Thoracic aorta (tissue), 2 donors: ENCODE data around the gene RAD21L1. TPM values are rescaled to one million over a fixed set of nuclear protein-coding genes. Genes with fewer than 3 reads are reported as not detected.

Experiments used
- ATAC-seq: fragments of 150-250 bp; one replicate; pipeline ENCODE4 v1.8.0; 2017; ENCODE audit warnings: low read depth; ENCODE audit not compliant: insufficient number of reproducible peaks, low FRiP score
- DNase-seq: peaks from one replicate; pipeline ENCODE4 v3.0.0-alpha.2; 2020; ENCODE audit warnings: low spot score
- H3K27ac ChIP-seq, 2 donors: fragments of 200-600 bp; sonication (generic); 1 replicate in 1 of 2; 2 replicates in 1 of 2; pipeline ENCODE4 v1.5.1; 2016; ENCODE audit warnings: mild to moderate bottlenecking in 2 of 2, moderate library complexity in 2 of 2
- H3K27me3 ChIP-seq: fragments of 200-600 bp; sonication (generic); replicated peaks from 2 replicates; pipeline ENCODE4 v1.6.0; 2016; ENCODE audit warnings: mild to moderate bottlenecking; ENCODE audit not compliant: insufficient read depth
- H3K36me3 ChIP-seq: fragments of 200-600 bp; sonication (generic); one replicate; pipeline ENCODE4 v1.5.1; 2016
- H3K4me1 ChIP-seq, 2 donors: fragments of 200-600 bp; sonication (generic); 1 replicate in 1 of 2; 2 replicates in 1 of 2; pipeline versions ENCODE4 v1.5.1 to v1.6.0; 2016; ENCODE audit warnings: low read depth in 2 of 2, mild to moderate bottlenecking in 1 of 2; ENCODE audit not compliant: control insufficient read depth in 1 of 2
- H3K4me3 ChIP-seq: fragments of 200-600 bp; sonication (generic); 2 replicates; pipeline ENCODE4 v1.5.1; 2016; ENCODE audit warnings: mild to moderate bottlenecking
- H3K9me3 ChIP-seq: fragments of 200-600 bp; sonication (generic); 2 replicates; pipeline ENCODE4 v1.5.1; 2016
- CTCF ChIP-seq: fragments of 200-600 bp; sonication (generic); IDR thresholded peaks from one replicate; pipeline ENCODE4 v1.5.1; 2019; ENCODE audit warnings: antibody characterized with exemption
- total RNA-seq, 2 donors: library from RNA; depleted of rRNA; stranded (reverse); fragments of >200 nt; gene quantifications; one replicate each; pipeline versions ENCODE4 v1.1.0 to v1.2.3, GENCODE V29; 2016

RAD21L1 gene
- total RNA-seq, 2 donors from 2014 or later: not detected

GRCh38 chr20:1204113-1204512 is 21.7 kb upstream of the RAD21L1 start:
- Histone ChIP-seq H3K9me3 (no peaks in the 10 kb centered on the region), H3K4me3 (no peak overlapping the region), H3K27ac (no peak overlapping the region), H3K27me3 (no peaks in the 10 kb centered on the region), H3K4me1 (no peaks in the 10 kb centered on the region), H3K36me3 (no peaks in the 10 kb centered on the region)
- ATAC-seq (no peak), DNase-seq (no peak)
- no peak for TF ChIP-seq CTCF

GRCh38 chr20:1204576-1204975 is 21.3 kb upstream of the RAD21L1 start:
- Histone ChIP-seq H3K27me3 (no peaks in the 10 kb centered on the region), H3K9me3 (no peaks in the 10 kb centered on the region), H3K4me3 (no peak overlapping the region), H3K27ac (no peak overlapping the region), H3K4me1 (no peaks in the 10 kb centered on the region), H3K36me3 (no peaks in the 10 kb centered on the region)
- ATAC-seq: no peak
- TF ChIP-seq CTCF: no peak
- no peak for DNase-seq

- DNase-seq: no peak
- Histone ChIP-seq H3K27ac (no peak overlapping the region), H3K36me3 (no peaks in the 10 kb centered on the region), H3K4me1 (no peaks in the 10 kb centered on the region), H3K27me3 (no peaks in the 10 kb centered on the region), H3K9me3 (no peaks in the 10 kb centered on the region), H3K4me3 (no peak overlapping the region)
- ATAC-seq: no peak
- no peak for TF ChIP-seq CTCF
Measured at GRCh38 chr20:1205802-1206201, 20.0 kb upstream of the RAD21L1 start.

- H3K9me3 ChIP-seq: no peaks in the 10 kb centered on the region
- H3K27me3 ChIP-seq: no peaks in the 10 kb centered on the region
- TF ChIP-seq CTCF: no peak
Measured at GRCh38 chr20:1206366-1207148, 19.3 kb upstream of the RAD21L1 start.

GRCh38 chr20:1207293-1207878 is 18.5 kb upstream of the RAD21L1 start:
- no peak overlapping the region for H3K4me3 ChIP-seq
- H3K4me1 ChIP-seq: no peaks in the 10 kb centered on the region
- ATAC-seq (no peak), DNase-seq (no peak)
- no peak for TF ChIP-seq CTCF
- H3K9me3 ChIP-seq: no peaks in the 10 kb centered on the region
- no peaks in the 10 kb centered on the region for H3K36me3 ChIP-seq
- H3K27me3 ChIP-seq: no peaks in the 10 kb centered on the region
- no peak overlapping the region for H3K27ac ChIP-seq

More at GRCh38 chr20:1206366-1207148, 19.3 kb upstream of the RAD21L1 start:
- Histone ChIP-seq H3K36me3 (no peaks in the 10 kb centered on the region), H3K4me1 (no peaks in the 10 kb centered on the region), H3K4me3 (no peak overlapping the region), H3K27ac (no peak overlapping the region)
- ATAC-seq (no peak), DNase-seq (no peak)
